Epithelial cell of proximal tubule (primary cell): ENCODE data around the gene SASH3. TPM values are rescaled to one million over a fixed set of nuclear protein-coding genes. Genes with fewer than 3 reads are reported as not detected.

Experiments used
- DNase-seq: peaks from one replicate; pipeline ENCODE4 v3.0.0-alpha.2; 2011; ENCODE audit warnings: low read depth
- H3K4me3 ChIP-seq: 2 replicates; pipeline ENCODE4 v1.5.1; 2011; ENCODE audit warnings: low read depth, mild to moderate bottlenecking, low read length
- CTCF ChIP-seq: conservative IDR thresholded peaks from 2 replicates; pipeline ENCODE4 v1.5.1; 2012; ENCODE audit warnings: low read depth, mild to moderate bottlenecking, low read length
- total RNA-seq: library from RNA; depleted of rRNA; stranded (reverse); fragments of >200 nt; gene quantifications from 2 replicates; pipeline ENCODE4 v1.2.3, GENCODE V29; 2015

Gene SASH3
- total RNA-seq, 1 donor from 2014 or later, result not detected

GRCh38 chrX:129769467-129770154 lies 10.1 kb upstream of the SASH3 start:
- no peak for DNase-seq
- no peak for TF ChIP-seq CTCF
- no peak overlapping the region for H3K4me3 ChIP-seq

- no peak for DNase-seq
- TF ChIP-seq CTCF, result no peak
- no peak overlapping the region for H3K4me3 ChIP-seq
Measured at GRCh38 chrX:129771266-129771995, 8.3 kb upstream of the SASH3 start.

DNA sequence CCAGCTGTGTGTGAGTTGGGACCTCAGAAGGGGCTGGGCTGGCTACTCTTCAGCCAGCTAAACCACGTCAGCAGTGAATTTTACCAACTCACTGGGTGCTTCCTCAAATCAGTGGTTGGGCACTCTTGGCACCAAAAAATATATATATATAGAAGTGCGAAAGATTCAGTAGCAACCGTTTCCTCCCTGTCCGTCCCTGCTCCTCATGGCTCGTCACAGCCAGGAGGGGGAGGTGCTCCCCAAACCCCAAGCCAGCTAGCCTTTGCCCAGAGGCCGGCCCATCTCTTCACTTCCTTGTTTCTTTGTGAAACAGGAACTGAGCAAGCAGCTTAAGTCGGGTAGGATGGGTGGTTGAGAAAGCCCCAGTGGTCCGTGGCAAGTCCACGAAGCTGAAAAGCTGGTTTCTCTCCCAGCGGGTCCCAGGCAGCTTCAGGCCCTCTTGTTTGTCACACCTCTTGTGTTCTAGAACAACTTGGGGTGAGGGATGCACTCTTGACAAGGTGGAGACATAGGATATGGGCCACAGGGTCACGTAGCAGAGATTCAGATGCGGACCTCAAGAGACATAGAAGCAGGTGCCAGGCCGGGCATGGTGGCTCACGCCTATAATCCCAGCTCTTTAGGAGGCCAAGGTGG lies 6.8 kb upstream of the SASH3 start:
- TF ChIP-seq CTCF, result no peak
- no peak overlapping the region for H3K4me3 ChIP-seq
- DNase-seq, result no peak

GRCh38 chrX:129773649-129774458 lies 5.9 kb upstream of the SASH3 start:
- DNase-seq, result no peak
- no peak for TF ChIP-seq CTCF
- no peak overlapping the region for H3K4me3 ChIP-seq

GRCh38 chrX:129777218-129778030 lies 2.3 kb upstream of the SASH3 start:
- H3K4me3 ChIP-seq, result no peak overlapping the region
- no peak for TF ChIP-seq CTCF
- no peak for DNase-seq

- no peak for TF ChIP-seq CTCF
- H3K4me3 ChIP-seq, result no peak overlapping the region
- no peak for DNase-seq
Measured at GRCh38 chrX:129779086-129779672, 570 bp upstream of the SASH3 start.
